DND-41 (cell line): Measurements from ENCODE around the gene MLNR.

ENCODE experiments used
- ATAC-seq: fragments of 200-7000 bp; cut with Tn5 transposase; 3 replicates; pipeline ENCODE4 v1.9.1; 2021; ENCODE audit warnings: low read depth; ENCODE audit not compliant: insufficient read depth
- DNase-seq: peaks from one replicate; pipeline ENCODE4 v3.0.0-alpha.2; 2020
- H2AFZ ChIP-seq: 2 replicates; pipeline ENCODE4 v1.6.0; 2012; ENCODE audit warnings: low read depth, low read length
- H3K27ac ChIP-seq: 2 replicates; pipeline ENCODE4 v1.5.1; 2012; ENCODE audit warnings: low read length, inconsistent platforms
- H3K27me3 ChIP-seq: fragments of 200-600 bp; sonication (generic); 2 replicates; pipeline ENCODE4 v1.6.0; 2012; ENCODE audit warnings: low read length, mild to moderate bottlenecking, inconsistent platforms; ENCODE audit not compliant: insufficient read depth, poor library complexity
- H3K36me3 ChIP-seq: 2 replicates; pipeline ENCODE4 v1.5.1; 2012; ENCODE audit warnings: low read length, inconsistent platforms; ENCODE audit not compliant: insufficient read depth
- H3K4me1 ChIP-seq: 2 replicates; pipeline ENCODE4 v1.5.1; 2012; ENCODE audit warnings: mild to moderate bottlenecking, low read length; ENCODE audit not compliant: insufficient read depth
- H3K4me2 ChIP-seq: 2 replicates; pipeline ENCODE4 v1.6.0; 2012; ENCODE audit warnings: mild to moderate bottlenecking, moderate library complexity, low read length, inconsistent platforms; ENCODE audit not compliant: insufficient read depth
- H3K4me3 ChIP-seq, 2 experiments: fragments of 200-600 bp in 1 of 2; shearing (Covaris generic) in 1 of 2; 2 replicates each; pipeline ENCODE4 v1.5.1; 2012 to 2016; ENCODE audit warnings: inconsistent platforms in 2 of 2, low read length in 2 of 2, mild to moderate bottlenecking in 2 of 2, low read depth in 1 of 2, moderate library complexity in 1 of 2
- H3K79me2 ChIP-seq: 2 replicates; pipeline ENCODE4 v1.6.0; 2012; ENCODE audit warnings: low read length, inconsistent platforms; ENCODE audit not compliant: insufficient read depth
- H3K9ac ChIP-seq: 2 replicates; pipeline ENCODE4 v1.6.0; 2012; ENCODE audit warnings: low read depth, mild to moderate bottlenecking, inconsistent platforms, low read length, moderate library complexity
- H3K9me3 ChIP-seq: 2 replicates; pipeline ENCODE4 v1.5.1; 2012; ENCODE audit warnings: low read length, moderate library complexity, mild to moderate bottlenecking, inconsistent platforms; ENCODE audit not compliant: insufficient read depth, severe bottlenecking
- H4K20me1 ChIP-seq: 2 replicates; pipeline ENCODE4 v1.6.0; 2012; ENCODE audit warnings: low read length; ENCODE audit not compliant: insufficient read depth
- CTCF ChIP-seq: IDR thresholded peaks from 2 replicates; pipeline ENCODE4 v1.5.1; 2012; ENCODE audit warnings: borderline replicate concordance, low read length, moderate library complexity, mild to moderate bottlenecking; ENCODE audit not compliant: poor library complexity, severe bottlenecking; ENCODE audit errors: extremely low read depth
- EZH2 ChIP-seq: IDR thresholded peaks from 3 replicates; pipeline ENCODE4 v1.6.1; 2012; ENCODE audit warnings: borderline replicate concordance, low read depth, mild to moderate bottlenecking, moderate library complexity, low read length, inconsistent platforms; ENCODE audit not compliant: severe bottlenecking

The MLNR gene

GRCh38 chr13:49208619-49209018 lies 11.5 kb upstream of the MLNR start:
- no peak for DNase-seq
- no peak overlapping the region for H3K4me3 ChIP-seq
- TF ChIP-seq EZH2 = no peak
- no peak for TF ChIP-seq CTCF
- no peak overlapping the region for H3K27ac ChIP-seq
- H3K27me3 ChIP-seq = no peaks in the 10 kb centered on the region
- H3K79me2 ChIP-seq = no peaks in the 10 kb centered on the region
- H4K20me1 ChIP-seq = no peaks in the 10 kb centered on the region
- H3K9me3 ChIP-seq = no peaks in the 10 kb centered on the region
- no peak overlapping the region for H3K9ac ChIP-seq
- peaks cover 5% of the 10 kb centered on the region for H3K4me1 ChIP-seq
- H3K36me3 ChIP-seq = peaks cover 51% of the 10 kb centered on the region
- H3K4me2 ChIP-seq = no peak overlapping the region
- ATAC-seq = no peak
- H2AFZ ChIP-seq = no peak overlapping the region

DNA sequence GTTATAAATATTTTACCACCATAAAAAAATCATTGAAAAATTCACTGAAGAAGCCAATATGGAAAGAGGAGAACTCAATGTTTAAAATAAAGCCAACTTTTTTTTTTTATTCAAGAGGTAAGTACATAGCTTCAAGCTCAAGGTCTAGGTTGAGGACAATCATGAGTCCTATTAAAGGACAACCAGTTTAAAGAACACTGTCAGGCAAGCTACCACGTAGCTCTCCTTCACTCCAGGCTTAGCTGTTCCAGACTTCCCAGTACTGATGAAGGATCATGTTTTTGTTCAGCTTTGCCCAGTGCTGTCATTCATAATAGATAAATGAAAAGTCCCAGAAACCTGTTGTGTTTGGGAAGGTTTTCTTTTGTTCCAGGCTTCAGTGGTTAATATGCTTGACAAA lies 10.0 kb upstream of the MLNR start:
- TF ChIP-seq CTCF (no peak), EZH2 (no peak)

DNA sequence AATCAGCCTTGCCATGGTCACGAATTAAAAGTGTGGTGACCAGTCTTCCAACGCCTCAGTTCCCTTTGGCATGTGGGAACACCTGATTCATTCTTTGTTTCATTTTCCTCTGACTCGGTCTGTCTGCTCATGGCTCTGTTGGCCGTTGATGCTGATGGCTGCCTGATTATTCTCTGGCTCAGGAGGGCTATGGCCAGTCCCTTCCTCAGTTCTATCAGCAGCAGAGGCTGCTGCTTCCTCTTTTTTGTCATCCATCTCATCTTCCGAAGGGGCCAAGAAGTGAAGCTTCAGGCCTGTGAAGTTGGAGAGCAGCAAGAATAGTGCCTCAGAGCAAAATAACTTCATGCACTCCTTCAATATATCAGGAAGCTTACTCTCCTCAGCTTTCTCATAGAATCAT lies 9.5 kb upstream of the MLNR start:
- H3K4me2 ChIP-seq = no peak overlapping the region
- H4K20me1 ChIP-seq = no peaks in the 10 kb centered on the region
- H3K36me3 ChIP-seq = peaks cover 32% of the 10 kb centered on the region
- TF ChIP-seq CTCF (no peak), EZH2 (no peak)
- H3K4me3 ChIP-seq = no peak overlapping the region
- H3K79me2 ChIP-seq = no peaks in the 10 kb centered on the region
- peaks cover 25% of the 10 kb centered on the region for H3K4me1 ChIP-seq
- no peak overlapping the region for H3K27ac ChIP-seq
- DNase-seq (no peak), ATAC-seq (no peak)
- no peaks in the 10 kb centered on the region for H3K9me3 ChIP-seq
- no peaks in the 10 kb centered on the region for H3K27me3 ChIP-seq
- H3K9ac ChIP-seq = no peak overlapping the region
- H2AFZ ChIP-seq = no peak overlapping the region

More for the DNA sequence above, 10.0 kb upstream of the MLNR start:
- H3K79me2 ChIP-seq = no peaks in the 10 kb centered on the region
- DNase-seq = no peak
- no peak for ATAC-seq
- H3K9ac ChIP-seq = no peak overlapping the region
- peaks cover 20% of the 10 kb centered on the region for H3K4me1 ChIP-seq
- H3K9me3 ChIP-seq = no peaks in the 10 kb centered on the region
- H3K4me2 ChIP-seq = no peak overlapping the region
- H3K27me3 ChIP-seq = no peaks in the 10 kb centered on the region
- no peak overlapping the region for H3K4me3 ChIP-seq
- no peaks in the 10 kb centered on the region for H4K20me1 ChIP-seq
- H3K36me3 ChIP-seq = peaks cover 37% of the 10 kb centered on the region
- H3K27ac ChIP-seq = no peak overlapping the region
- no peak overlapping the region for H2AFZ ChIP-seq

- H4K20me1 ChIP-seq = no peaks in the 10 kb centered on the region
- peaks cover 4% of the 10 kb centered on the region; the same call in 1 of the 2 replicates for H3K36me3 ChIP-seq
These were observed 6.6 kb upstream of the MLNR start for GRCh38 chr13:49213539-49213938.

More at GRCh38 chr13:49213539-49213938, 6.6 kb upstream of the MLNR start:
- no peak for DNase-seq
- H2AFZ ChIP-seq = no peak overlapping the region
- no peak overlapping the region for H3K4me2 ChIP-seq
- ATAC-seq = no peak
- H3K79me2 ChIP-seq = no peaks in the 10 kb centered on the region
- peaks cover 40% of the 10 kb centered on the region for H3K4me1 ChIP-seq
- H3K27ac ChIP-seq = peak overlapping the region; percentile 93
- no peaks in the 10 kb centered on the region for H3K27me3 ChIP-seq
- no peak overlapping the region for H3K4me3 ChIP-seq
- TF ChIP-seq EZH2 (no peak), CTCF (no peak)
- no peaks in the 10 kb centered on the region for H3K9me3 ChIP-seq
- H3K9ac ChIP-seq = no peak overlapping the region
